CMK (cell line): Measurements from ENCODE around the gene RERE.
"Not testable (repeated sequence)": the region's sequence is repeated elsewhere in the genome, so short reads cannot be mapped to it uniquely, and the experiment has no call there.

Experiments
- DNase-seq: peaks from one replicate; pipeline ENCODE4 v3.0.0-alpha.2; 2010; ENCODE audit warnings: low read depth

The RERE gene

DNA sequence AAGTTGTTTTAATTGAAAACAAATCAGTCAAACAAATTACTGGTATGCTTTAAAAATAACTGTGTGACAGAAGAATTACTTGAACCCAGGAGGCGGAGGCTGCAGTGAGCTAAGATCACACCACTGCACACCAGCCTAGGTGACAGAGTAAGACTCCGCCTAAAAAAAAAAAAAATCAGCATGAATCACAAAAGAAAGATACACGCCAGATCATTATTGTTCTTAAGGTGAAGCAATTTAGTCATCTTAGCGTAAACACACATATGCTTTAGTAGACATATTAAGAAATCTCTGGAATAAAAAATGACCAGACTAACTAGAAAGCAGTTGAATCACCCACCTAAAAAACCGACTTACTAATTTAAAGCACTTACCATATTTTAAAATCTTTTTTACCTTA, 20.2 kb downstream of the RERE start:
- DNase-seq: no peak

DNA sequence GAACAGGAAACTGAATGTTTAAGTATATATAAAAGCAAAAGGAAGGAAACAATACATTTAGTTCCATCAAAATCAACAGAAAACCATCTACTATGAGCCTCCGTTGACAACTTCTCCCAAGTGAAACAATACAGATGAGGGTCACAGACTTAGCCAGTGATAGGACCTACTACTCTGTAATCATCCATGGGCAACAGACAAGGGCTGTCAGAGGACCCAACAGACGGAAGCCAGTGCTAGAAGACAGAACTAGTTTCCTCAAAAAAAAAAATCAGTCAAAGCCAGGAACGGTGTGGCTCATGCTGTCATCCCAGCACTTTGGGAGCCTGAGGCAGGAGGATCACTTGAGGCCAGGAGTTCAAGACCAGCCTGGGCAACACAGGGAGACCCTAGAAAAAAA, 20.6 kb downstream of the RERE start:
- DNase-seq: no peak

DNA sequence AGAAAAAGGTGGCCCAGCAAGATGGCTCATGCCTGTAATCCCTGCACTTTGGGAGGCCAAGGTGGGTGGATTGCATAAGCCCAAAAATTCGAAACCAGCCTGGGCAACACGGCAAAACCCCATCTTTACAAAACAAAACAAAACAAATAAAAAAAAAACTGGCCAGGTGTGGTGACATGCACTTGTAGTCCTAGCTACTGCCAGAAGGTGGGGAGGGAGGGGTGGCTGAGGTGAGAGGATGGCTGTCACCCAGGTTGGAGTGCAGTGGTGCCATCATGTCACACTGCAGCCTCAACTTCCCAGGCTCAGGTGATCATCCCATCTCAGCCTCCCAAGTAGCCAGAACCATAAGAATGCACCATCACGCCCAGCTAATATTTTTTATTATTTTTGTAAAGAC, 22.8 kb downstream of the RERE start:
- no peak for DNase-seq

DNA sequence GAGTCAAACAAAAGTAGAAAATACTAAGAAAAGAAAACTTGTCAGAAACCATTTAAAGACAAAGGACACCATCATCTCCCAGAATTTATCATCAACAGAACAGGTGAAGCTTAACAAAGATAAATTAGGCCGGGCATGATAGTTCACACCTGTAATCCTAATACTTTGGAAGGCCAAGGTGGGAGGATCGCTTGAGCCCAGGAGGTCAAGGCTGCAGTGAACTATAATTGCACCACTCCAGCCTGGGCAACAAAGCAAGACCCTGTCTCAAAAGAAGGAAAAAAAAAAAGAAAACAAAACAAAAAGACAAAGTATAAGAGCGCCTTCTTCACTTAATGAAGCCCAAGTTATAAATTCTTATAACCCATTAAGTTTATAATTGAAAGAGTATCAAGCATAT, 25.6 kb downstream of the RERE start:
- no peak for DNase-seq

DNA sequence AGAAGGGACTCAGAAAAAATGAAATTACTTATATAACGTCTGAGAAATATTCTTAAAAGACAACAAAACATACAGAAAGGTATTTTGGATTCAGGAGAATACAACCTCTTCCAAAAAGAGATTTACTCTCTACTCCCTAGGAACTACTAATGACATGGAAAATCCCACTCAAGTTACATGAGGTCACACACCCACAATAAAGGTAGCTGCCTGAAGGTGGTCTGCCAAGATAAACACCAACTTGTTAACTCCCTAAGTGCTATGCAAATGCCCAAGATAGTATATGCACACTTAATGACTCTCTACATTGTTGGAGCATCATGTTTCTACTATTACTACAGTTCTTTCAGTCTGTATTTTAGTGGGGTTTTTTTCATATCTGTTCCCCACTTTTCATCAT, 26.5 kb downstream of the RERE start:
- DNase-seq: no peak

DNA sequence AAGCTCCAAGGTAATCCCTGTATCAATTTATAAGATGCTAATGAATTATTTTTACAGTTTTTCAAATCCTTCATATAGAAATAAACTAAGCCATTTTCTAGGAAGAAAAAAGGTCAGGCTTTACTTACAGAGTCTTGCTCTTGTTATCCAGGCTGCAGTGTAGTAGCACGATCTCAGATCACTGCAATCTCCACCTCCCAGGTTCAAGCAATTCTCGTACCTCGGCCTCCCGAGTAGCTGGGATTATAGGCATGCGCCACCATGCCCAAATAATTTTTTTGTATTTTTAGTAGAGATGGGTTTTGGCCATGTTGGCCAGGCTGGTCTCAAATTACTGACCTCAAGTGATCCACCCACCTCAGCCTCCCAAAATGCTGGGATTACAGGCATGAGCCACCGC, 27.0 kb downstream of the RERE start:
- DNase-seq: no peak

GRCh38 chr1:8789314-8790214, 27.9 kb downstream of the RERE start:
- DNase-seq: peak; percentile 84

DNA sequence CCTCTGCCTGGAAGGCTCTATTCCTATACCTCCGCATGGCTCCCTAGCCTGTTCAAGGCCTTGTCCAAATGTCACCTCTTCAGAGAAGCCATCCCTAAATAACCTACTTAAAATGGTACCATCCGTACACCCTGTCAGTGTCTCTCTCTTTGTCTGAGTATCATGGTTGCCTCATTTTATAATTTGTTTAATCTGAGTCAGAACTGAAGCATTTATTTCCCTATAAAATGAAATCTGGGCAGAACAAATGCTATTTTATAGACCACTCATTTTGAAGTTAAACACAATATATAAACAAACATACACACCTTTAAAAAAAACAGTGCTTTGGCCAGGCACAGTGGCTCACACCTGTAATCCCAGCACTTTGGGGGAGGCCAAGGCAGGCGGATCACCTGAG, 30.2 kb downstream of the RERE start:
- DNase-seq: no peak

DNA sequence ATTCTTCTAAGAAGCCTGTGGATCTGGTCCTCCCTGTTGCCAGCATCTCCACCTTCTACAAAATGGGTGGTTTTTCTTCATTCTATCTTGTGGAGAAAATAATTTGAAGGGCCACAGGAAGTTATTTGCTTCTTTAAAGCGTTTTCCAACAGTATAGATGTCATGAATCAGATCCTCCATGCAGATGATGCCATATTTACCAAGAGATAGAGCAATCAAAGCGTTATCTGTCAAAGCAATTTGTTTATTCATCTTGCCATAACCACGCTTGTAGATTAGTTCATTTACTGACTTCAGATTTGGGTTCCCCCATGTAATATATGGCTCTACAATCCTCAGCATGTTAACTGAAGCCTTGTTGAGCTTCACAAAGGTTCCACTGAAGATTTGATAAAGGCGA, 31.2 kb downstream of the RERE start:
- DNase-seq: not testable (repeated sequence)

GRCh38 chr1:8782955-8783354, 34.5 kb downstream of the RERE start:
- DNase-seq: no peak

- DNase-seq: no peak
Observed at GRCh38 chr1:8782001-8782620, 35.3 kb downstream of the RERE start.

GRCh38 chr1:8780405-8780804, 37.0 kb downstream of the RERE start:
- no peak for DNase-seq

DNA sequence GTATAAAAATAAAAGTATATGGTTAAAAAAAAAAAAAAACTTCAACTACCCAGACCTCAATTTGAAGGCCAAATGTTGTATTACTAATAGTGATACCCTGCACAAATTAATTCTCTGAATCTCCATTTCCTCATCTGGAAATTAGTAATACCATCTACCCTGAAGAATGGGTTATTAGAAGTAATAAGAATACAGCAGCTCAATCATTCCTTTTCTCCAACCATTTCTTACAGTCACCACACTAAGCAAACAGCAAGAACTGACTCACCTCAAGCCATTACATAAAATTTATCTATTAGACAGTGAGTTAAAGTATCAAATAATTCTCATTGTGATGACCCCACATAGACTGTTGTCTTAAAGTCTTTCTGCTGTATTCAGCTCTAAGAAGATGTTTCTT, 39.6 kb downstream of the RERE start:
- DNase-seq: no peak

GRCh38 chr1:8776104-8776503, 41.3 kb downstream of the RERE start:
- DNase-seq: no peak

DNA sequence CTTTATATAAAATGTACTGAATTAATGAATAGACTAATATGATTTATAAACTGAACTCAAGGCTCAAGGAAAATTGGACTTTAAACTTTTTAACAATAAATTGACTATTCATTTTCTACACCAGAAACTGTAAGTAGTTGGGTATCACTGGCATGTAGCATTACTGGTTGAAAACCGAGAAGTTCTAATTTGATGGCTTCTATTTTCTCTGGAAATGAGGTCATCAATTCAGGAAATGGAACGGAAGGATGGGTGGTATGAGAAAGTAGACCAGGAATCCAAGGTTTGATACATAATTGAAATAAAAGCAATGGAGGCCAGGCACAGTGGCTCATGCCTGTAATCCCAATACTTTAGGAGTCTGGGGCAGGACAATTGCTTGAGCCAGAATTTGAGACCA, 50.4 kb downstream of the RERE start:
- DNase-seq: no peak

GRCh38 chr1:8765198-8765597, 52.2 kb downstream of the RERE start:
- DNase-seq: no peak

- no peak for DNase-seq
Observed at GRCh38 chr1:8764293-8764937, 53.0 kb downstream of the RERE start.

DNA sequence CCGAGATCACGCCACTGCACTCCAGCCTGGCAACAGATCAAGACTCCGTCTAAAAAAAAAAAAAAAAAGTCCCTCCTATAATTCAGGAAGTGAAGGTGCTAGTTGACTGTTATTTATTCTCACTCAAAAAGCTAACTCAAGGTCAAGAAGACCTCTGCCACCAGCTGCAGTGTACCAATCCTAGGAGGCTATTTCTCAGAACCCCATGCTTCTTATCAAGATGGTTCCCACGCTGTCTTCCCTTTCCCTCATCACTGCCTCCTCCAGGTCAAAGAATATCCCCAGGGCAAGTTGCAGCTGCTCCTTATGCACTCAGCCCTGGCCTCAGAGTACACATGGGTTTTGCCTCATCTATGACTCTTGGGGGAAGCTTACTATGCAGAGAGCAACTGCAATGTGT, 53.6 kb downstream of the RERE start:
- no peak for DNase-seq

- DNase-seq: no peak
Observed at GRCh38 chr1:8754993-8755392, 62.4 kb downstream of the RERE start.

GRCh38 chr1:8754247-8754650, 63.2 kb downstream of the RERE start:
- no peak for DNase-seq

- no peak for DNase-seq
Observed at GRCh38 chr1:8753736-8754135, 63.7 kb downstream of the RERE start.

- DNase-seq: no peak
Observed at GRCh38 chr1:8752921-8753713, 64.3 kb downstream of the RERE start.
